SK-N-SH treated with all-trans-retinoic acid at 6 μM for 48 hours (cell line): ENCODE measurements around the gene ADRA2C.

Experiments used
- ATAC-seq: fragments of 200-7000 bp; cut with Tn5 transposase; 3 replicates; pipeline ENCODE4 v1.9.1; 2020; ENCODE audit warnings: mild to moderate bottlenecking, moderate library complexity
- ARNTL ChIP-seq: fragments of 450-650 bp; formaldehyde crosslinking; IDR thresholded peaks from 2 replicates; pipeline ENCODE4 v1.5.0; 2020; ENCODE audit warnings: low read depth, mild to moderate bottlenecking, moderate library complexity, borderline replicate concordance
- BACH2 ChIP-seq: fragments of 250-450 bp; sonication (Bioruptor Pico); IDR thresholded peaks from 2 replicates; pipeline ENCODE4 v1.9.0; 2021; ENCODE audit warnings: mild to moderate bottlenecking, borderline replicate concordance
- CSDC2 ChIP-seq: fragments of 250-450 bp; sonication (Bioruptor Pico); IDR thresholded peaks from 2 replicates; pipeline ENCODE4 v1.5.0; 2020; ENCODE audit warnings: mild to moderate bottlenecking, moderate library complexity
- ESRRG ChIP-seq: fragments of 250-450 bp; sonication (Bioruptor Pico); IDR thresholded peaks from 2 replicates; pipeline ENCODE4 v1.6.1; 2021; ENCODE audit warnings: mild to moderate bottlenecking
- ISL1 ChIP-seq: fragments of 250-450 bp; sonication (Bioruptor Pico); IDR thresholded peaks from 2 replicates; pipeline ENCODE4 v2.1.2; 2022; ENCODE audit warnings: mild to moderate bottlenecking, moderate library complexity
- OSR1 ChIP-seq: fragments of 250-450 bp; sonication (Bioruptor Pico); IDR thresholded peaks from 2 replicates; pipeline ENCODE4 v1.8.0; 2022; ENCODE audit warnings: moderate library complexity, mild to moderate bottlenecking, inconsistent platforms
- RARB ChIP-seq: fragments of 250-450 bp; sonication (Bioruptor Pico); IDR thresholded peaks from 2 replicates; pipeline ENCODE4 v1.8.0; 2021; ENCODE audit warnings: mild to moderate bottlenecking, moderate library complexity
- SNAI2 ChIP-seq: fragments of 250-450 bp; sonication (Bioruptor Pico); IDR thresholded peaks from 2 replicates; pipeline ENCODE4 v1.5.0; 2020; ENCODE audit warnings: mild to moderate bottlenecking, moderate library complexity
- TCF4 ChIP-seq: fragments of 250-450 bp; sonication (Bioruptor Pico); IDR thresholded peaks from 2 replicates; pipeline ENCODE4 v1.8.0; 2021; ENCODE audit warnings: mild to moderate bottlenecking, moderate library complexity, borderline replicate concordance
- TOX ChIP-seq: fragments of 250-450 bp; sonication (Bioruptor Pico); IDR thresholded peaks from 2 replicates; pipeline ENCODE4 v1.8.0; 2021; ENCODE audit warnings: mild to moderate bottlenecking, moderate library complexity, borderline replicate concordance
- ZC3H10 ChIP-seq: fragments of 250-450 bp; sonication (Bioruptor Pico); IDR thresholded peaks from 2 replicates; pipeline ENCODE4 v1.5.1; 2021; ENCODE audit warnings: mild to moderate bottlenecking, moderate library complexity
- ZFP3 ChIP-seq: fragments of 250-450 bp; sonication (Bioruptor Pico); IDR thresholded peaks from 2 replicates; pipeline ENCODE4 v1.5.0; 2020; ENCODE audit warnings: mild to moderate bottlenecking, moderate library complexity
- ZFP30 ChIP-seq: fragments of 450-650 bp; formaldehyde crosslinking; IDR thresholded peaks from 2 replicates; pipeline ENCODE4 v1.5.0; 2022; ENCODE audit warnings: mild to moderate bottlenecking, moderate library complexity
- ZNF565 ChIP-seq: fragments of 450-650 bp; formaldehyde crosslinking; conservative IDR thresholded peaks from 2 replicates; pipeline ENCODE4 v1.5.0; 2020; ENCODE audit warnings: low read depth, mild to moderate bottlenecking, moderate library complexity
- ZNF70 ChIP-seq: fragments of 450-650 bp; formaldehyde crosslinking; IDR thresholded peaks from 2 replicates; pipeline ENCODE4 v1.5.0; 2020; ENCODE audit warnings: mild to moderate bottlenecking, moderate library complexity
- ZNF8 ChIP-seq: fragments of 450-650 bp; formaldehyde crosslinking; IDR thresholded peaks from 2 replicates; pipeline ENCODE4 v1.5.0; 2020; ENCODE audit warnings: mild to moderate bottlenecking, moderate library complexity
- TF ChIP-seq, protein P1 (sequence below): fragments of 250-450 bp; sonication (Bioruptor Pico); IDR thresholded peaks from 2 replicates; pipeline ENCODE4 v1.5.0; 2020; ENCODE audit warnings: mild to moderate bottlenecking, moderate library complexity
- TF ChIP-seq, protein P2 (sequence below): fragments of 250-450 bp; sonication (Bioruptor Pico); IDR thresholded peaks from 2 replicates; pipeline ENCODE4 v1.8.0; 2020; ENCODE audit warnings: mild to moderate bottlenecking, moderate library complexity, borderline replicate concordance
- TF ChIP-seq, protein P3 (sequence below): fragments of 250-450 bp; sonication (Bioruptor Pico); IDR thresholded peaks from 2 replicates; pipeline ENCODE4 v1.5.1; 2020; ENCODE audit warnings: low read depth, mild to moderate bottlenecking, moderate library complexity
- TF ChIP-seq, protein P4 (sequence below): fragments of 250-450 bp; sonication (Bioruptor Pico); IDR thresholded peaks from 2 replicates; pipeline ENCODE4 v1.8.0; 2021; ENCODE audit warnings: low read depth, mild to moderate bottlenecking, moderate library complexity, borderline replicate concordance

ADRA2C gene

DNA sequence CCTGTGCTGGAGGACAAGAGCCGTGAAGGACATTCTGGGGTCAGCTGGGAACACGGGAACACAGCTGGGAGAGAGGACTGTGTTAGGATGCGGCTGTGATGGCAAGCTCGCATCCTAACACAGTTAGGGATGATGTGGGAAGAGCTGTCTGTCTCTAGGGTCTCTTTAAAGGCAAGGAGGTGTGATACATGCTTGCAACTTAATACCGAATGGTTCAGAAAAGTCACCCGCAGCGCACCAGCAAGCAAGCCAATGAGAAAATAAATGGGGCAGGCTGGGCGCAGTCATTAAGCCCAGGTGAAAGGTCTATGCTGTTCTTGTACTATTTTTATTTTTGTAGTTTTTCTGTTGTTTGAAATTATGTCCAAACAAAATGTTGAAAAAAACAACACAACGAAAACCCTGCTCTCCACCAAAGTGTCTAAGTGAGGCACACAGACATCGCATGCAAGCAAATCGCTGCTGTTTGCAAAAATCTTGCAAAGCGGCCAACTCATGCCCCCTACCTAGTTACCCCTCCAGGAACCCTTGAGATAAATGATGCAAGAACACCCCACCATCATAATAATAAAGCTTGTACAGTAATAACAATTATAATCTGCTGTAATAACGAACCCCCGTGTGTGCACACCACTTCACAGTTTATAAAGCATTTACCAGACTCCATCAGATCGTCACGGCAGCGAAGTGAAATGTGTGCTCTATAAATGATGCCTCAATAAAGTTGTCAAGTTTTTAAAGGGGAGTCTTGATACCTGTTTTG, 17.9 kb upstream of the ADRA2C start:
- no peak for ATAC-seq
- TF ChIP-seq ARNTL (CRISPR knock-in tag): no peak
- TF ChIP-seq ZC3H10 (CRISPR knock-in tag): no peak
- TF ChIP-seq ESRRG (CRISPR knock-in tag): no peak
- TF ChIP-seq ZNF8 (CRISPR knock-in tag): no peak
- TF ChIP-seq RARB (CRISPR knock-in tag): no peak
- no peak for TF ChIP-seq ZFP30 (CRISPR knock-in tag)
- TF ChIP-seq TOX: no peak
- no peak for TF ChIP-seq BACH2 (CRISPR knock-in tag)
- no peak for TF ChIP-seq ZFP3 (CRISPR knock-in tag)
- no peak for TF ChIP-seq TCF4 (CRISPR knock-in tag)
- TF ChIP-seq OSR1 (CRISPR knock-in tag): no peak
- no peak for TF ChIP-seq ISL1 (CRISPR knock-in tag)
- TF ChIP-seq, protein P1, sequence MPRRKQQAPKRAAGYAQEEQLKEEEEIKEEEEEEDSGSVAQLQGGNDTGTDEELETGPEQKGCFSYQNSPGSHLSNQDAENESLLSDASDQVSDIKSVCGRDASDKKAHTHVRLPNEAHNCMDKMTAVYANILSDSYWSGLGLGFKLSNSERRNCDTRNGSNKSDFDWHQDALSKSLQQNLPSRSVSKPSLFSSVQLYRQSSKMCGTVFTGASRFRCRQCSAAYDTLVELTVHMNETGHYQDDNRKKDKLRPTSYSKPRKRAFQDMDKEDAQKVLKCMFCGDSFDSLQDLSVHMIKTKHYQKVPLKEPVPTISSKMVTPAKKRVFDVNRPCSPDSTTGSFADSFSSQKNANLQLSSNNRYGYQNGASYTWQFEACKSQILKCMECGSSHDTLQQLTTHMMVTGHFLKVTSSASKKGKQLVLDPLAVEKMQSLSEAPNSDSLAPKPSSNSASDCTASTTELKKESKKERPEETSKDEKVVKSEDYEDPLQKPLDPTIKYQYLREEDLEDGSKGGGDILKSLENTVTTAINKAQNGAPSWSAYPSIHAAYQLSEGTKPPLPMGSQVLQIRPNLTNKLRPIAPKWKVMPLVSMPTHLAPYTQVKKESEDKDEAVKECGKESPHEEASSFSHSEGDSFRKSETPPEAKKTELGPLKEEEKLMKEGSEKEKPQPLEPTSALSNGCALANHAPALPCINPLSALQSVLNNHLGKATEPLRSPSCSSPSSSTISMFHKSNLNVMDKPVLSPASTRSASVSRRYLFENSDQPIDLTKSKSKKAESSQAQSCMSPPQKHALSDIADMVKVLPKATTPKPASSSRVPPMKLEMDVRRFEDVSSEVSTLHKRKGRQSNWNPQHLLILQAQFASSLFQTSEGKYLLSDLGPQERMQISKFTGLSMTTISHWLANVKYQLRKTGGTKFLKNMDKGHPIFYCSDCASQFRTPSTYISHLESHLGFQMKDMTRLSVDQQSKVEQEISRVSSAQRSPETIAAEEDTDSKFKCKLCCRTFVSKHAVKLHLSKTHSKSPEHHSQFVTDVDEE (CRISPR knock-in tag): no peak
- TF ChIP-seq, protein P2, sequence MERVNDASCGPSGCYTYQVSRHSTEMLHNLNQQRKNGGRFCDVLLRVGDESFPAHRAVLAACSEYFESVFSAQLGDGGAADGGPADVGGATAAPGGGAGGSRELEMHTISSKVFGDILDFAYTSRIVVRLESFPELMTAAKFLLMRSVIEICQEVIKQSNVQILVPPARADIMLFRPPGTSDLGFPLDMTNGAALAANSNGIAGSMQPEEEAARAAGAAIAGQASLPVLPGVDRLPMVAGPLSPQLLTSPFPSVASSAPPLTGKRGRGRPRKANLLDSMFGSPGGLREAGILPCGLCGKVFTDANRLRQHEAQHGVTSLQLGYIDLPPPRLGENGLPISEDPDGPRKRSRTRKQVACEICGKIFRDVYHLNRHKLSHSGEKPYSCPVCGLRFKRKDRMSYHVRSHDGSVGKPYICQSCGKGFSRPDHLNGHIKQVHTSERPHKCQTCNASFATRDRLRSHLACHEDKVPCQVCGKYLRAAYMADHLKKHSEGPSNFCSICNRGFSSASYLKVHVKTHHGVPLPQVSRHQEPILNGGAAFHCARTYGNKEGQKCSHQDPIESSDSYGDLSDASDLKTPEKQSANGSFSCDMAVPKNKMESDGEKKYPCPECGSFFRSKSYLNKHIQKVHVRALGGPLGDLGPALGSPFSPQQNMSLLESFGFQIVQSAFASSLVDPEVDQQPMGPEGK: no peak
- TF ChIP-seq ZNF70 (CRISPR knock-in tag): no peak
- TF ChIP-seq CSDC2 (CRISPR knock-in tag): no peak
- TF ChIP-seq SNAI2: no peak
- TF ChIP-seq, all 23 proteins: peak for 0

DNA sequence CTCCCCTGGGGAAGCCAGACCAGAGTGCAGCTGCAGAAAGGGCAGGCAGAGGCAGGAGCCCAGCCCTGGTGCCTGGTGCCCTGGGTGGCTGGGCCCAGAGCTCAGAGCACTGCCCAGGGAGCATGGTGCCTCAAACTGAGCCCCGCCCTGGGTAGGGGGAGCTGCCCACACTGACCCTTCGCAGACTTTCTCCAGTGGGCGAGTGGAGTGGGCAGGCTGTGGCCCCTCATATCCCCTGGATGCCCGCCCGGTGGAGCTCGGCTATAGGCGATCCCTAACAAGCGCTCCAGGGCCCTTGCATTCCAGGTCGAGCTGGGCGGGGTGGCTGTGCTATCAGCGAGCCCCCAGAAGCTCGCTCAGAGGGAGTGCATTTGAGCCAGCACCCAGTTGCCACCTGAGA, 17.1 kb upstream of the ADRA2C start:
- ATAC-seq: no peak
- TF ChIP-seq ZNF8 (CRISPR knock-in tag) (no peak), TCF4 (CRISPR knock-in tag) (no peak), ZC3H10 (CRISPR knock-in tag) (no peak), ZNF565 (CRISPR knock-in tag) (no peak)
- TF ChIP-seq, protein P3, sequence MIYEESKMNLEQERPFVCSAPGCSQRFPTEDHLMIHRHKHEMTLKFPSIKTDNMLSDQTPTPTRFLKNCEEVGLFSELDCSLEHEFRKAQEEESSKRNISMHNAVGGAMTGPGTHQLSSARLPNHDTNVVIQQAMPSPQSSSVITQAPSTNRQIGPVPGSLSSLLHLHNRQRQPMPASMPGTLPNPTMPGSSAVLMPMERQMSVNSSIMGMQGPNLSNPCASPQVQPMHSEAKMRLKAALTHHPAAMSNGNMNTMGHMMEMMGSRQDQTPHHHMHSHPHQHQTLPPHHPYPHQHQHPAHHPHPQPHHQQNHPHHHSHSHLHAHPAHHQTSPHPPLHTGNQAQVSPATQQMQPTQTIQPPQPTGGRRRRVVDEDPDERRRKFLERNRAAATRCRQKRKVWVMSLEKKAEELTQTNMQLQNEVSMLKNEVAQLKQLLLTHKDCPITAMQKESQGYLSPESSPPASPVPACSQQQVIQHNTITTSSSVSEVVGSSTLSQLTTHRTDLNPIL (CRISPR knock-in tag): no peak
- TF ChIP-seq, protein P4, sequence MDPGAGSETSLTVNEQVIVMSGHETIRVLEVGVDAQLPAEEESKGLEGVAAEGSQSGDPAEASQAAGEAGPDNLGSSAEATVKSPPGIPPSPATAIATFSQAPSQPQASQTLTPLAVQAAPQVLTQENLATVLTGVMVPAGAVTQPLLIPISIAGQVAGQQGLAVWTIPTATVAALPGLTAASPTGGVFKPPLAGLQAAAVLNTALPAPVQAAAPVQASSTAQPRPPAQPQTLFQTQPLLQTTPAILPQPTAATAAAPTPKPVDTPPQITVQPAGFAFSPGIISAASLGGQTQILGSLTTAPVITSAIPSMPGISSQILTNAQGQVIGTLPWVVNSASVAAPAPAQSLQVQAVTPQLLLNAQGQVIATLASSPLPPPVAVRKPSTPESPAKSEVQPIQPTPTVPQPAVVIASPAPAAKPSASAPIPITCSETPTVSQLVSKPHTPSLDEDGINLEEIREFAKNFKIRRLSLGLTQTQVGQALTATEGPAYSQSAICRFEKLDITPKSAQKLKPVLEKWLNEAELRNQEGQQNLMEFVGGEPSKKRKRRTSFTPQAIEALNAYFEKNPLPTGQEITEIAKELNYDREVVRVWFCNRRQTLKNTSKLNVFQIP: no peak

DNA sequence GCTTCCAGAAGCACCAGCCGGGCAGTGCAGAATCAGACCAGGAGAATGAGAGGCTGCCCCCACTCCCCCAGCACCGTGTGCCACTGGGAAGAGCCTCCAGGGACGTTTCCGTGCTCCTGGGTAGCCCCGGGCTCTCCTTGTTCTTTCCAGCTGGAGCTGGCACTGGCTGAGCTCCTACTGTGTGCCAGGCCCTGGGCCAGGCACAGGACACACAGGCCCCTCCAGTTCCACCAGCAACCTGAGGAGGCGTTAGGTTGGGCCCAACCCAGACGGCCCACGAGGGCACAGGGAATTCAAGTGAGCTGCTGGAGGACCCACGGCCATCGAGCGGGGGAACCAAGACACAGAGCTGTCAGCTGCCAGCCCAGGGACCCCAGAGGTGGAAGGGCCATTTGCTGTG, 15.9 kb upstream of the ADRA2C start:
- TF ChIP-seq TOX (no peak), ZFP3 (CRISPR knock-in tag) (no peak)
- TF ChIP-seq, protein P1 (CRISPR knock-in tag): no peak
- TF ChIP-seq, all 23 proteins: peak for 0
- no peak for ATAC-seq
